ENCODE data around the gene MAN2B1. TPM values are rescaled to one million over a fixed set of nuclear protein-coding genes. Genes with fewer than 3 reads are reported as not detected.
A peak's percentile ranks its signal among the peaks of the same experiment; 100 is the strongest.

The MAN2B1 gene
- total and polyA plus RNA-seq, 2 of the 8 experiments (the other 6 are each of a cell fraction or from before 2014, with no cell fraction given): 55.3 to 76.3 TPM

- Histone ChIP-seq H3K79me2 (ENCODE audit: control insufficient read depth in 1 of 2, insufficient read depth in 2 of 2, low read length in 2 of 2) (peaks cover 8 to 73% of the 10 kb centered on the region in 2 experiments), H4K91ac (replicated peaks; ENCODE audit: insufficient read length, low read length) (no peak overlapping the region), H2BK12ac (ENCODE audit: low read depth, low read length) (no peak overlapping the region), H3K27me3 (replicated peaks in 1 of 4; ENCODE audit: control insufficient read depth in 3 of 4, extremely low read depth in 1 of 4, insufficient read depth in 3 of 4, low read length in 3 of 4) (no peaks in the 10 kb centered on the region), H3K23ac (ENCODE audit: insufficient read length) (no peak overlapping the region), H2BK20ac (ENCODE audit: low read length) (no peak overlapping the region), H3K14ac (ENCODE audit: insufficient read length) (no peak overlapping the region), H3K56ac (replicated peaks; ENCODE audit: insufficient read length, low read depth, low read length) (no peak overlapping the region), H2BK120ac (replicated peaks; ENCODE audit: low read depth, low read length) (no peak overlapping the region), H3K36me3 (ENCODE audit: control insufficient read depth in 2 of 4, insufficient read depth in 4 of 4, low read length in 3 of 4) (peaks cover 0 to 6% (median 6%) of the 10 kb centered on the region in 4 experiments; a peak in 4 of 8 replicates), H3K4ac (replicated peaks; ENCODE audit: insufficient read length, low read depth, low read length) (no peak overlapping the region), H3K9me3 (ENCODE audit: insufficient read depth in 2 of 2, low read depth in 1 of 2, low read length in 1 of 2) (no peaks in the 10 kb centered on the region), H4K8ac (ENCODE audit: extremely low read depth, insufficient read depth, low read length) (peak overlapping the region; percentile 68; the same call in 1 of the 2 replicates), H3K4me1 (replicated peaks in 1 of 4; ENCODE audit: control insufficient read depth in 3 of 4, insufficient read depth in 4 of 4, low read length in 3 of 4) (no peaks in the 10 kb centered on the region), H3K79me1 (ENCODE audit: low read depth, low read length) (peaks cover 3% of the 10 kb centered on the region; the same call in 1 of the 2 replicates), H2BK15ac (ENCODE audit: low read length) (no peak overlapping the region), H3K4me3 (ENCODE audit: extremely low read depth in 1 of 4, insufficient read depth in 2 of 4, low read depth in 3 of 4, low read length in 4 of 4) (no peak overlapping the region), H2BK5ac (ENCODE audit: low read depth, low read length) (no peak overlapping the region), H3K18ac (ENCODE audit: extremely low read depth, low read length) (no peak overlapping the region), H2AFZ (ENCODE audit: low read length) (no peak overlapping the region), H3K4me2 (ENCODE audit: insufficient read depth in 1 of 2, low read depth in 2 of 2, low read length in 2 of 2) (no peak overlapping the region), H3K9ac (replicated peaks in 1 of 4; ENCODE audit: extremely low read depth in 1 of 4, low read depth in 3 of 4, low read length in 3 of 4) (no peak overlapping the region), H4K20me1 (replicated peaks in 1 of 2; ENCODE audit: control insufficient read depth in 1 of 2, insufficient read depth in 2 of 2, low read length in 2 of 2) (peaks cover 2 to 4% of the 10 kb centered on the region in 2 experiments), H3K23me2 (ENCODE audit: low read depth, low read length) (no peaks in the 10 kb centered on the region), H4K5ac (ENCODE audit: insufficient read length, low read depth, low read length) (no peak overlapping the region), H2AK5ac (ENCODE audit: low read depth, low read length) (no peak overlapping the region), H3K27ac (ENCODE audit: low read depth, low read length) (no peak overlapping the region)
- FAIRE-seq (no peak), DNase-seq (ENCODE audit: low read depth in 1 of 2, low spot score in 2 of 2) (no peak)
- POLR2A ChIA-PET (ENCODE audit: partially characterized antibody): interaction anchor here (1.4 kb wide), 1 partner anchor 9 kb away, joined by 4 read pairs; no protein-coding TSS in a partner anchor
- 97% methylated on average over 3 of the region's 4 CpGs; no CpG with 5 or more reads in 1 of the 2 experiments for WGBS, 2 experiments (ENCODE audit: extremely low coverage in 1 of 2, insufficient coverage in 1 of 2, insufficient read length in 1 of 2, insufficient replicate concordance in 2 of 2, low coverage in 1 of 2, low lambda C conversion rate in 2 of 2, missing lambda C conversion rate in 1 of 2)
- CTCF ChIA-PET (ENCODE audit: partially characterized antibody): no interaction called here
- TF ChIP-seq TBP (IDR thresholded peaks at IDR 0.05; ENCODE audit: low read depth, low read length) (no peak), SP1 (IDR thresholded peaks at IDR 0.05; ENCODE audit: low read depth, low read length) (no peak), TCF12 (IDR thresholded peaks at IDR 0.05; ENCODE audit: low read depth, low read length) (no peak), CBX5 (IDR thresholded peaks at IDR 0.05; ENCODE audit: low read depth, low read length) (no peak), NRF1 (IDR thresholded peaks at IDR 0.05; ENCODE audit: low read depth, low read length) (no peak), ATF3 (IDR thresholded peaks at IDR 0.05; ENCODE audit: insufficient read depth, low read depth, low read length) (no peak), CTBP2 (IDR thresholded peaks at IDR 0.05; ENCODE audit: borderline replicate concordance, insufficient read depth, insufficient read length, low read length) (no peak), E2F6 (IDR thresholded peaks at IDR 0.05) (no peak), HDAC6 (IDR thresholded peaks at IDR 0.05; ENCODE audit: low read depth, low read length) (no peak), FOSL1 (IDR thresholded peaks at IDR 0.05; ENCODE audit: insufficient read depth, low read depth, low read length) (no peak), RNF2 (IDR thresholded peaks at IDR 0.05; ENCODE audit: borderline replicate concordance, low read depth, low read length, missing control alignments, poor library complexity, severe bottlenecking) (no peak), ASH2L (IDR thresholded peaks at IDR 0.05; ENCODE audit: low read length) (no peak), SIX5 (IDR thresholded peaks at IDR 0.05; ENCODE audit: low read depth, low read length) (no peak)
These were observed 48.9 kb downstream of the MAN2B1 start for GRCh38 chr19:12617646-12618045.
